HG03520 (cell line): ENCODE results near the gene AP5Z1.
"Not testable (repeated sequence)": the region's sequence is repeated elsewhere in the genome, so short reads cannot be mapped to it uniquely, and the experiment has no call there.

ENCODE experiments used
- ATAC-seq: cut with Tn5 transposase; IDR thresholded peaks from one replicate; pipeline ENCODE4 v1.9.1; 2021; ENCODE audit warnings: mild to moderate bottlenecking, moderate library complexity; ENCODE audit not compliant: unreplicated experiment

The AP5Z1 gene

GRCh38 chr7:4787541-4787940 lies 12.1 kb downstream of the AP5Z1 start:
- ATAC-seq = no peak

GRCh38 chr7:4787947-4788626 lies 12.7 kb downstream of the AP5Z1 start:
- ATAC-seq = no peak

DNA sequence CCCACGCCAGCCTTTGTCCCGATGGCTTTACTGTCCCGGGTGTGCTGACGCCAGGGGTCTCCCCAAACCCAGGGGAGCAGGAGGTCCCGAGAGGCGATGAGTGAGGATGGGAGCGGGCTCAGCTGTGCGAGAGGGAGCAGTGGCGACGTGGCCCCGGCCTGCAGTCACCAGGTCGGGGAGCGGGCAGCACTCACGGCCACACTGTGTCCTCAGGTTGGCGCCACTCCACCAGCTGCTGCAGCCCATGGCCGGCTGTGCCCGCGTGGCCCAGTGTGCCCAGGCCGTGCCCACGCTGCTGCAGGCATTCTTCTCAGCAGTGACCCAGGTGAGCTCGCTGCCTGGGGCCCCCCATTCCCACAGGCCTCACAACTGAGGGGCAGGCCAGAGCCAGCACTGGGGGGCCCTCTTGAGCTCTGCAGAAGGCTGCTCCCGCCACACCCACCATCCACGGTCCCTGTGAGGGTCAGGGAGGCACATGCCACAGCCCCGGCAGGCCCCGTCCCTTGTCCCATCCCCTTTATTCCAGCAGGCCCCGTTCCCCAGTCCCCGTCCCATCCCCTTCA lies 13.3 kb downstream of the AP5Z1 start:
- no peak for ATAC-seq

GRCh38 chr7:4789194-4790077 lies 14.0 kb downstream of the AP5Z1 start:
- ATAC-seq = no peak

- no peak for ATAC-seq
These were observed 14.6 kb downstream of the AP5Z1 start for GRCh38 chr7:4790078-4790465.

DNA sequence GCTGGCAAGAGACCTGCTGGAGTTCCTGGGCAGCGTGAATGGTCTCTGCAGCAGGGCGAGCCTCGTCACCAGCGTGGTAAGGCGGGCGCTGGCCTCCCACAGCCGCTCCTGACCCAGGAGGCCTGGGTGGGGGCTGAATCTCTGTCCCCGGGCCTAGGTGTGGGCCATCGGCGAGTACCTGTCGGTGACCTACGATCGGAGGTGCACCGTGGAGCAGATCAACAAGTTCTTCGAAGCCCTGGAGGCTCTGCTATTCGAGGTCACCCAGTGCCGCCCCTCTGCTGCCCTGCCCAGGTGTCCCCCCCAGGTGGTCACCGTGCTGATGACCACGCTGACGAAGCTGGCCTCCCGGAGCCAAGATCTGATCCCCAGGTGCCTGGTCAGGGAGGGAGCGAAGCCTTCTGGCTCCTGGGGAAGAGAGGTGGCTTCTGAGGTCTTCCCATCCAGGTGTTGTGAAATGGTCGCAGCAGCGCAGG lies 15.1 kb downstream of the AP5Z1 start:
- ATAC-seq = no peak

GRCh38 chr7:4791101-4791737 lies 15.8 kb downstream of the AP5Z1 start:
- no peak for ATAC-seq

DNA sequence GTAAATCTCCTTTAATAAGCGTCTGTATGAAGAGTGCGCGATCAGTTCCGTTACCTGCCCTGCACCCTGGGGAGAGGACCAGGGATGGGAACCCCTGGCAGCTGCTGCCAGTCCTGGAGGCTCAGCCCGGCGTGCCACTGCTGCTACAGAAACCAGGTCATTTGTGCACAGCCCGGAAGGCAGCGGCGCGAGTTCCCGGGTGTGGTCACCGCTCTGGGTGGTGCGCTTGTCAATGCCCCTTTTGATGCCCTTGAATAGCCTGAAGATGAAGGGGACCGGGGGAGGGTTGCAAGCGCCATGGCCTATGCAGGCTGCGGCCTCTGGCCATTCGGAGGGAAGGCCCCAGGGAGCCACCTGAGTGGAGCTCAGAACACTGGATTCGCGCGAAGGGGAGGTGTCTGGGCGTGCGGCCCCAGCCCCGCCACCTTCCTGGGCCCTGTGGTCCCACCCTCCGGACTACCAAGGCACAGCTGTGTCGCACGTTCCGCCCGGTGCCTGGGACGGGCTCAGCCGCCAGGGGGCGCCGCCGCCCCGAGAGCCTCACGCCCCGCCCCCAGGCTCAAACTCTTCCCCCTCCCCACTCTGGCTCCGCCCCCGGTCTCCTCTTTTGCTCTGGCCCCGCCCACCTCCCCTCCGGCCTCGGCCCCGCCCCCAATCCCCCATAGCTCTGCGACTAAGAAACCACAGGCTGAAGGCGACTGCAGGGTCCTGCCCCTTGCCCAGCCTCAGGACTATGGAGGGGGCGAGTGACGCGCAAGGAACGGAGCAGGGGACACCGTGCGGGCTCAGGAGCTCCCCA lies 16.5 kb downstream of the AP5Z1 start:
- ATAC-seq = no peak

GRCh38 chr7:4792537-4793126 lies 17.2 kb downstream of the AP5Z1 start:
- no peak for ATAC-seq

DNA sequence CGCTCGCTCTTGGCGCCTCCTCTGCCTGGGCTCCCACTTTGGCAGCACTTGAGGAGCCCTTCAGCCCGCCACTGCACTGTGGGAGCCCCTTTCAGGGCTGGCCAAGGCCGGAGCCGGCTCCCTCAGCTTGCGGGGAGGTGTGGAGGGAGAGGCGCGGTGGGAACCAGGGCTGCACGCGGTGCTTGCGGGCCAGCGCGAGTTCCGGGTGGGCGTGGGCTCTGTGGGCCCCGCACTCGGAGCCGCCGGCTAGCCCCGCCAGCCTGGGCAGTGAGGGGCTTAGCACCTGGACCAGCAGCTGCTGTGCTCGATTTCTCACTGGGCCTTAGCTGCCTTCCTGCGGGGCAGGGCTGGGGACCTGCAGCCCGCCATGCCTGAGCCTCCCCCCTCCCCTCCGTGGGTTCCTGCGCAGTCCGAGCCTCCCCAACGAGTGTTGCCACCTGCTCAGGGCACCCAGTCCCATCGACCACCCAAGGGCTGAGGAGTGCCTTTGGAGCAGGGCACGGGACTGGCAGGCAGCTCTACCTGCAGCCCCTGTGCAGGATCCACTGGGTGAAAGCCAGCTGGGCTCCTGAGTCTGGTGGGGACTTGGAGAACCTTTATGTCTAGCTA lies 18.1 kb downstream of the AP5Z1 start:
- ATAC-seq = not testable (repeated sequence)

GRCh38 chr7:4794171-4794570 lies 18.7 kb downstream of the AP5Z1 start:
- ATAC-seq = not testable (repeated sequence)

DNA sequence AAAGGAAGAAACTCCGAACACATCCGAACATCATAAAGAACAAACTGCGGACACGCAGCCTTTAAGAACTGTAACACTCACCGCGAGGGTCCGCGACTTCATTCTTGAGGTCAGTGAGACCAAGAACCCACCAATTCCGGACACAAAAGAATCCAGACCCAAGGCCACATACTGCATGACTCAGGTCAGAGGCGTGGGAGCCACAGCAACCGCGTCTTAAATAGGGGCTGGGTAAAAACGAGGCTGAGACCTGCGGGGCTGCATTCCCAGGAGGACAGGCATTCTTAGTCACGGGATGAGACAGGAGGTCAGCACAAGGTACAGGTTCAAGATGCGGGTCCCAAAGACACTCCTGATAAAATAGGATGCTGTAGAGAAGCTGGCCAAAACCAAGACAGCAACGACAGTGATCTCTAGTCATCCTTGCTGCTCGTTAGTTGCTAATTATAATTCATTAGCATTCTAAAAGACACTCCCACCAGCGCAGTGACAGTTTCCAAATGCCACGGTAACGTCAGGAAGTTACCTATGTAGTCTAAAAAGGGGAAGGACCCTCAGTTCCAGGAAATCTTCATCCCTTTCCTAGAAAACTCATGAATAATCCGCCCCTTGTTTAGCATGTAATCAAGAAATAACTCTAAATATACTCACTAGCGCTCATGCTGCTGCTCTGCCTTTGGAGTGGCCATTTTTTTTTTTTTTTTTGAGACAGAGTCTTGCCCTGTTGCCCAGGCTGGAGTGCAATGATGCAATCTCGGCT lies 19.3 kb downstream of the AP5Z1 start:
- no peak for ATAC-seq

- ATAC-seq = no peak
These were observed 21.0 kb downstream of the AP5Z1 start for GRCh38 chr7:4796453-4796852.

DNA sequence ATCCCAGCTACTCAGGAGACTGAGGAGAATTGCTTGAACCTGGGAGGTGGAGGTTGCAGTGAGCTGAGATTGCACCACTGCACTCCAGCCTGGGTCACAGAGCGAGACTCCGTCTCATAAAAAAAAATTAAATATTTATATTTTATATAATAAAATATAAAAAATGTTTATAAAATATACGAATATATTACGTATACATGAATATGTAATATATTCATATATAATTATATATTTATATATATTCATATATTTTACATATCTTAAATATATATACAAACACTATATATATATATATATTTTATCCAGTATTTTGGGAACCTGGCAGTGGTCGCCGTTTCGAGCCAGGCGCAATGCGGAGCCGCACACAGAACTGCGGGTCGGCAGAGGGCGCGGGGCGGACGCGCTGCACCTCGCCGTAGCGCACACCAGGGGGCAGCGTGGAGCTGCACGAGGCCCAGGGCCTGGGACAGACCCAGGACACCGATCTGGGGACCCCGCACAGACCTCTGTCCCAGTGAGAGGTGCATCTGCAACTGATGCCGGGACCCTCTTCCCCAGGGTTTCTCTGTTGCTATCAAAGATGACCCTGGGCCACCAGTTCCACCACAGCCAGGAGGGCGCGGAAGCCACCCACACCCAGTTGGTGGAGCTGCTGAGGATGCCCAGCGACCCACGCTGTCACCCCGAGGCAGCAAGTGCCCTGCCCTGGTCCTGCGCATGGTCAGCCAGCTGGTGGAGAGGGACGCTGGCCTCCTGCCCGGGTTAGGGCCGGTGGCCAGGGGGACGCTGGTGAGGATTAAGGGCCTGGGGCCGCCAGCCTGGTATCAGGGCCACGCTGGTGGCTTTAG lies 22.7 kb downstream of the AP5Z1 start:
- ATAC-seq = peak; percentile 69

GRCh38 chr7:4798706-4799235 lies 23.3 kb downstream of the AP5Z1 start:
- ATAC-seq = no peak

DNA sequence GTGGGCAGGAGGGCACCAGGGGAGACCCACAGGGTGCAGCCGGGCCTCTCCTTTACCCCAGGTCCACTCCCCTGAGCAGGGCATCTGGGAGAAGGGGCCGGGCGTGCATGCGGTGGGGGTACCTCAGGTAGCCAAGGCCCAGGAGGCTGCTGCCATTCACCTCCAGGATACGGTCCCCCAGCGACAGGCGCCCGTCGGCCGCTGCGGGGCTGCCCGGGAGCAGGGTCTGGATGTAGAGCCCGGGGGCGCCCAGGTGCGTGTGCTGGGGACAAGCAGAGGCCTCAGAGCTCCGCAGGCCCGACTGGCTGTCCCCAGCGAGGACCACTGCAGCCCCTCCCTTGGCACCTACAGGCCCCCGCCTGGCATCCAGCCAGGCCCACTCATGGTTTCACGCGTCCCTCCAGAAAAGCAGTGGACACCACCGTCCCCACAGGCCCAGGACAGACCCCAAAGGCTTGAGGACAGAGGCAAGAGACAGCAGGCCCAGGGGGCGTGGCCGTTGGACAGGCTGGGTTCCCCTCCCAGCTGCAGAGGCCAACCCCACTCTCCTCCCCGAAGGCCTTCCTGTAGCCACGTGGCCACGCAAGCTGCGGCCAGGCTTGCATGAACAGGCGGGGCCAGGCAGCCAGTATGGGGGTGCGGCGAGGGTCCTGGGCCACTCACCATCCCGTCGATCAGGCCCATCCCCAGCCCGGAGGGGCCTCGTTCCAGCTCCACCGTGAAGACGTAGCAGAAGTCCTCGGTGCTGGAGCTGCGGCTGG lies 24.3 kb downstream of the AP5Z1 start:
- no peak for ATAC-seq

- no peak for ATAC-seq
These were observed 25.1 kb downstream of the AP5Z1 start for GRCh38 chr7:4800487-4800886.
